Measurements from ENCODE around the gene ACD. TPM values are rescaled to one million over a fixed set of nuclear protein-coding genes. Genes with fewer than 3 reads are reported as not detected.

Gene ACD
- total and polyA plus RNA-seq, 2 of the 8 experiments (the other 6 are each of a cell fraction or from before 2014, with no cell fraction given) = 34.8 to 58.0 TPM

GRCh38 chr16:67664258-67664657, 4.2 kb upstream of the ACD start:
- Histone ChIP-seq H2AK5ac (ENCODE audit: low read depth, low read length) (no peak overlapping the region), H2BK12ac (ENCODE audit: low read depth, low read length) (no peak overlapping the region), H3K56ac (replicated peaks; ENCODE audit: insufficient read length, low read depth, low read length) (no peak overlapping the region), H3K9ac (replicated peaks in 1 of 4; ENCODE audit: extremely low read depth in 1 of 4, low read depth in 3 of 4, low read length in 3 of 4) (no peak overlapping the region), H3K4me3 (ENCODE audit: extremely low read depth in 1 of 4, insufficient read depth in 2 of 4, low read depth in 3 of 4, low read length in 4 of 4) (no peak overlapping the region), H3K36me3 (ENCODE audit: control insufficient read depth in 2 of 4, insufficient read depth in 4 of 4, low read length in 3 of 4) (no peaks in the 10 kb centered on the region), H2BK5ac (ENCODE audit: low read depth, low read length) (no peak overlapping the region), H3K4me2 (ENCODE audit: insufficient read depth in 1 of 2, low read depth in 2 of 2, low read length in 2 of 2) (no peak overlapping the region), H2BK15ac (ENCODE audit: low read length) (no peak overlapping the region), H3K79me1 (ENCODE audit: low read depth, low read length) (no peaks in the 10 kb centered on the region), H3K14ac (ENCODE audit: insufficient read length) (no peak overlapping the region), H2BK20ac (ENCODE audit: low read length) (no peak overlapping the region), H3K4me1 (replicated peaks in 1 of 4; ENCODE audit: control insufficient read depth in 3 of 4, insufficient read depth in 4 of 4, low read length in 3 of 4) (peaks cover 0 to 29% (median 20%) of the 10 kb centered on the region in 4 experiments; a peak in 5 of 7 replicates), H3K4ac (replicated peaks; ENCODE audit: insufficient read length, low read depth, low read length) (no peak overlapping the region), H3K18ac (ENCODE audit: extremely low read depth, low read length) (no peak overlapping the region), H3K79me2 (ENCODE audit: control insufficient read depth in 1 of 2, insufficient read depth in 2 of 2, low read length in 2 of 2) (no peaks in the 10 kb centered on the region), H4K20me1 (replicated peaks in 1 of 2; ENCODE audit: control insufficient read depth in 1 of 2, insufficient read depth in 2 of 2, low read length in 2 of 2) (peaks cover 2 to 6% of the 10 kb centered on the region in 2 experiments), H2BK120ac (replicated peaks; ENCODE audit: low read depth, low read length) (no peak overlapping the region), H4K8ac (ENCODE audit: extremely low read depth, insufficient read depth, low read length) (no peak overlapping the region), H2AFZ (ENCODE audit: low read length) (no peak overlapping the region), H4K91ac (replicated peaks; ENCODE audit: insufficient read length, low read length) (no peak overlapping the region), H3K23me2 (ENCODE audit: low read depth, low read length) (peaks cover 27% of the 10 kb centered on the region), H3K27me3 (replicated peaks in 1 of 4; ENCODE audit: control insufficient read depth in 3 of 4, extremely low read depth in 1 of 4, insufficient read depth in 3 of 4, low read length in 3 of 4) (peaks cover 0 to 3% (median under 1%) of the 10 kb centered on the region in 4 experiments; a peak in 2 of 7 replicates), H3K27ac (ENCODE audit: low read depth, low read length) (no peak overlapping the region), H3K9me3 (ENCODE audit: insufficient read depth in 2 of 2, low read depth in 1 of 2, low read length in 1 of 2) (no peaks in the 10 kb centered on the region), H4K5ac (ENCODE audit: insufficient read length, low read depth, low read length) (no peak overlapping the region), H3K23ac (ENCODE audit: insufficient read length) (no peak overlapping the region)
- CTCF ChIA-PET (ENCODE audit: partially characterized antibody) = interaction anchor here (0.5 to 13.7 kb wide), 34 partner anchors 10 to 432 kb away, joined by 3 to 202 read pairs (median 5); partner anchors contain the start of genes ATP6V0D1, CARMIL2, CTCF and NRN1L
- POLR2A ChIA-PET (ENCODE audit: partially characterized antibody) = interaction anchor here (1.4 to 2.0 kb wide), 5 partner anchors 12 to 220 kb away, joined by 3 to 6 read pairs (median 4); partner anchors contain the start of gene NRN1L
- TF ChIP-seq ATF2 (IDR thresholded peaks at IDR 0.05; ENCODE audit: low read length) (no peak), JUN (IDR thresholded peaks at IDR 0.05; ENCODE audit: low read depth, low read length) (no peak), SP4 (IDR thresholded peaks at IDR 0.05; ENCODE audit: low read length) (no peak), SIN3A (conservative IDR thresholded peaks at IDR 0.05 in 1 of 2, IDR thresholded peaks at IDR 0.05 in 1 of 2; ENCODE audit: low read depth in 1 of 2, low read length in 2 of 2) (no peak), KDM1A (IDR thresholded peaks at IDR 0.05; ENCODE audit: borderline replicate concordance, low read length) (no peak), TCF12 (IDR thresholded peaks at IDR 0.05; ENCODE audit: low read depth, low read length) (no peak)
- FAIRE-seq = no peak
- 97% methylated on average over 4 of the region's 4 CpGs; no CpG with 5 or more reads in 1 of the 2 experiments for WGBS, 2 experiments (ENCODE audit: extremely low coverage in 1 of 2, insufficient coverage in 1 of 2, insufficient read length in 1 of 2, insufficient replicate concordance in 2 of 2, low coverage in 1 of 2, low lambda C conversion rate in 2 of 2, missing lambda C conversion rate in 1 of 2)
- DNase-seq (ENCODE audit: low read depth in 1 of 2, low spot score in 2 of 2) = no peak
